GM19035 (cell line): ENCODE measurements around the gene CDNF.

Experiments used
- ATAC-seq: cut with Tn5 transposase; IDR thresholded peaks from one replicate; pipeline ENCODE4 v1.9.1; 2021; ENCODE audit not compliant: unreplicated experiment

Gene CDNF

DNA sequence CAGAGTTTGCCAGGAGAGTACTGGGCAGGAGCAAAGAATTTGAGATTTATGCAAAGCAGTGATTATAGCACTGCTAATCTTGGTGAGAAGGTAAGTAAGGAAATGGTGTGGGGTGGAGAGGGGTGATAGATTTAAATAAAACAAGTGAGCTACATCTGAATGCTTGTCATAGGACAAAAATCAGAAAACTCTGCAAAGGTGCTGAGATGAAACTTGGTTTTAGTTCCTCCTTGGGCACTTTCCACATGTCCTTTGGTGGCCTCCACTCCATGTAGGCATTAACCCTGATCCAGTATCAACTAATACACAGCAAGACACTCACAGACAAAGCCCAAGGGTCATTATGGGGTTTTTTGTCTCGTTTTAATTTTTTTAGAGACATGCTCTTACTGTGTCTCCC, 37.4 kb downstream of the CDNF start:
- ATAC-seq, result no peak

DNA sequence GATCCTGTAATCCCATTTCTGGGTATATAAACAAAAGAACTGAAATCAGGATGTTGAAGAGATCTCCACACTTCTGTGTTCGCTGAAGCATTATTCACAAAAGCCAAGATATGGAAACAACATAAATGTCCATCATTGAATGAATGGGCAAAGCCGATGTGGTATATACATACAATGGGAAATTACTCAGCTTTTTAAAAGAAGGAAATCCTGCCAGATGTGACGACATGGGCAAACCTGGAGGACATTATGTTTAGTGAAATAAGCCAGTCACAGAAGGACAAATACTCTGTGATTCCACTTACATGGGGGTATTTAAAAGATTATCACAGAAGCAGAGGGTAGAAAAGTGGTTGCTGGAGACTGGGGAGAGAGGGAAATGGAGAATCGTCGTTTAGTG, 39.2 kb downstream of the CDNF start:
- ATAC-seq, result no peak

DNA sequence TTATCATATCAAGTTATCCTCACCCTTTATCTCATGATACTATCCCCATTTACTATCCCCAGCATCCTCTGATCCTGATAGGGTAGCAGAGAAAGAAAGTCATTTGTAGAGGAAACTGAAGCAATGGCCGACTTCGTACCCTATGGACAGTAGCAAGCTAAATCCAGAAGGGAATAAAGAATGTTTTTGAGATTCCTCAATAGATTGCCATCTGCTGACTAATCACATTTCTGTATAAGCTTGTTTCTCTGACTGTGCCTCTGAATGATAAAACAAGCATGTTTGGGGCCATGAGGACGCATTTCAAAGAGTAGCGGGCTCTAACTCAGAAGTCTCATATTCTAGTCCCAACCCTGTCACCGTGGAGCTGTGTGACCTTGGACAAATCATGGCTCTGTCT, 49.9 kb downstream of the CDNF start:
- no peak for ATAC-seq

DNA sequence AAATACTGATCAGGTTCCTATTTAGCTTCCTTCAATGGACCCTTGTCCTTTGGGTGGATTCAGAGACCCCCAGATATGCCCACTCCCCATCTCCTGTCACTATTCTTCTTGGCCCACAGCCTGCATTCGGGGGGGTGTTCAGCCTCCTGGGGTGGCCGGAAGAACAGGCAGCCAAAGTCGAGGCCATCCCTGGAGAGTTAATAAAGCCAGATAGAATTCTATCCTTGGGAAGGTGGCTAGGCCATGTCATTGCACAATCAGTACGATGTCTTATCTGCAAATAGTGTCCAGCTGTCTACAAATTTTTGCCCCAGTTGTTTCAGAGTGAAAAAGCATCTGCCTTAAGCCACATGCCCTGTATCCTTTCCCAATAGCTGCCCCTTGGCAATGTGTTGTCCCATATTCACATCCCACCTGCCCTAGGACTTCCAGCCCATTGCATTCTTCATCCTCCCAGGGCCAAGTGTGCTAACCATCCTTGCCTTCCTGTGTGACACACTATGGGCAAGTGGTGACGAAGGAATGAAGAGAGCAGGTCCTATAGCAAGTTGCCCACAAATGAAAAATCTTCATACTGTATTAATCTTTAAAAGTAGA, 53.3 kb downstream of the CDNF start:
- ATAC-seq, result no peak

DNA sequence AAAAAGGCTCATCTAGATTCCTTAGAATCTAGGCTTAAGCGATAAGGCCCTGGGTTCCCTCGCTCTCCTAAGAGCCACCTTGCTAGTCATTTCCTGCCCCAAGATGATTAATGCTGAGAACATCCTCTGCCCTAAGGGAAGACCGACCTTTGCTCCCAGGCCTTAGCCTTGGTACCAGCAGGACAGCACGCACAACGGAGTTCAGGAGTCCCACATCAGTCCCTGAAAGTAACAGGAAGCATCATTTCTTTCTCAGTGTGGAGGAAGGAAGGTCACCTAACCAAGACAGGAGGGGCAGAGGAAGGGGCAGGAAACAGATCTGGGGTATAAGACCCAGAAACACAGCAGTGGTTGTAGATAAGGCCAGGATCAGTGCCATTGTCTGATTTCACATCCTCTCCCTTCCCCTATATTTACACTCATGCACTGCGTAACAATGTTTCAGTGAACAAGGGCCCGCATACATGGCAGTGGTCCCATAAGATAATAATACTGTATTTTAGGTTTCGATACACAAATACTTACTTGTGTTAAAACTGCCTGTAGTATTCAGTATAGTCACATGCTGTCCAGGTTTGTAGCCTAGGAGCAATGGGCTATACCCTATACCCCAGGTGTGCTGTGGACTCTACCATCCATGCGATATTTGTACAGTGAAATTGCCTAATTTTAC, 55.0 kb downstream of the CDNF start:
- no peak for ATAC-seq

DNA sequence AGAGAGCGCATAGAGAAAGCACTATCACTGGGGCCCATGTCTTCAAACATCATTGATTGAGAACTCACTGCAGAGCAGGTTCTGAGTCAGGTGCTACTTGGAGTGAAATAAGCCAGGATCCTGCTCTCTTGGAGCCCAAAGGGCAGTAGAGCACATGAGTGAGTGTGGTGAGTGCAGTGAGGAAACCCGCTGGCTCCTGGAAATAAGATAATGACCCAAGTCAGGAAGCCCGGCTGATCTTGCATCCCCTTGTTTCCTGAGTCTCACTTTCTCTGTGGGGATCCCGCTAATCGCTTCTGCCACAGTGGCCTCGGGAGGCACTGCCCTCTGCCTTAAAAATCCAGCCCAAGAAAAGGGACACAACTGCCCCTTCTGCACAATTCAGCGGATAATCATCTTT, 56.1 kb downstream of the CDNF start:
- ATAC-seq, result no peak

DNA sequence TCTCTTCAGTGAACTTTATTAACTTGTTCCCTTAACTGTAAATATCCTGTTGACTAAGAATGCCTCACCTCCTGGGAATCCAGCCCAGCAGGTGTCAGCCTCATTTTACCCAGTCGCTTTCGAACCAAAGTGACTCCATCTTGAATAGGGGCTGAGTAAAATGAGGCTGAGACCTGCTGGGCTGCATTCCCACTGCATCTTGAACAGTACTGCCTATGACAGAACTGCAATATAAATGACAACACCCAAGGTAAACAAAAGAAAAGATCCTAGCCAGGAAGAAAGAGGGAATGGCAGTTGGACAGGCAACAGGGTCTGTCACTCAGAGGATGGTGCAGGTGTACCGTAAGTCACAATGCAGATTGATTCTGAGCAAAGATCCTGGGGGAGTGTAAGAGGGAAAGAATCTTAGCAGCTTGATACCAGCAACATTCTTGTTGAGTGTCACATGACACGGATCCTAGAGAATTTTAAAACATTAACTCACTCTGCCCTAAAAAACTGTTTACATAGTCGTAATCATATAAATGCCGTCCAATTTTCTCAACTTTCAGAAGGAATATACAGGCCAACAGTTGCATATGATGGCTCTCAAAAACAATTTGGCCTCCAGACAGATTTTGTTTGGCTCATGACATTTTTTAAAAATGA, 58.7 kb downstream of the CDNF start:
- no peak for ATAC-seq

DNA sequence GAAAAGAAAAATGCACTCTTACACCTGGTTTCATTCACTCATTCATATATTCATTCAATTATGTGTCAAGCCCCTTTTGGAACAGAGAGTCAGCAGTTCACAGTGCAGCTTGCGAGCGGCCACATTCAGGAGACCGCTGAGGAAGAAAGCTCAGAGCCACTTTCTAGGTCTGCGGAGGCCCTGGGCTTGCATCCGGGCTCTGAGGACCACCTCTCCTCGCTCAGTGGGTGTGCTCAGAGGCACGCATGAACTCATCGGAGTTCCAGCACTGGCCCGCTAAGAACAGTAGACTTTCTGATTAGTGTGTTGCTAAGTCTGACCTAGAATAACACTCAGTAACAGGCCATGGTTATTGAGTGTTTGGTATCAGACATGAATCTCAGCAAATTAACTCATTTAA, 61.3 kb downstream of the CDNF start:
- ATAC-seq, result no peak

DNA sequence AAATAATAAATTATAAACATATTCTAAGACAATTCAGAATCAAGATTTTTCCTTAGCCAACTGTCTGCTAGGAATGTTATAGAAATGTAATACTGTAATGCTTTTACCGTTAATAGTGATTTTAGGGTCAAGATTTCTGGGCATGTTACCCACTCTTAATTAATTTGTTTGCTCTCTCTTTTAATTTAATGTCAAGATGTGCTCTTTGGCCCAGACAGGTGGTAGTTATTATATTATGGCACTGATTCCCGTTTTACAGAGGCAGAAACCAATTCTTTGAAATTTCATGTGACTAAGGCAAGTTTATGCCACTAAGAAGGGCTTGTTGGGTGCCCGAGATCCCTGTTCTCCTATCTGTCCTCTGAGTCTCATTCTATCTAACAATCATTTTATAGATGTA, 62.2 kb downstream of the CDNF start:
- no peak for ATAC-seq

DNA sequence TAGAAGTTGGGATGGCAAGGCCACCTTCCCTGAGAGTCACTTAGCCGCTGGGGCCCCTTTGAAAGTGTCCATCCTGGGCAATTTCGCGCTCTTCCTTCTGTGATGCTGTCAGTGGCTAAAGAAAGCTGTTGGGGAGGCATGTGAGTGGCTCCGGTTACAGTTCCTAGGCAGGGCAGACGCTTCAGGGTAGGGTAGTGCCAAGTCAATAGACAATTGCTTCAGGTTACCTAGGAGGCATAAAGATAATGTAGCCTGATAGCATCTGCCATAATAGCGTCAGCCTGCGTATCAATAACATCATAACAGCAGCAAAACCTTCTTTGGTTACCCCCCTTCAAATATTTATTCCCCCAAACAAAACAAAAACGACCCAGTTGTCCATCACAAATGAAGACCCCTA, 63.0 kb downstream of the CDNF start, which contains the start of gene FAM107B:
Gene FAM107B (minus strand): TSS at position 101 of the 400 bp plus-strand sequence. CDS start 234 bp downstream, outside the sequence.
- no peak for ATAC-seq

DNA sequence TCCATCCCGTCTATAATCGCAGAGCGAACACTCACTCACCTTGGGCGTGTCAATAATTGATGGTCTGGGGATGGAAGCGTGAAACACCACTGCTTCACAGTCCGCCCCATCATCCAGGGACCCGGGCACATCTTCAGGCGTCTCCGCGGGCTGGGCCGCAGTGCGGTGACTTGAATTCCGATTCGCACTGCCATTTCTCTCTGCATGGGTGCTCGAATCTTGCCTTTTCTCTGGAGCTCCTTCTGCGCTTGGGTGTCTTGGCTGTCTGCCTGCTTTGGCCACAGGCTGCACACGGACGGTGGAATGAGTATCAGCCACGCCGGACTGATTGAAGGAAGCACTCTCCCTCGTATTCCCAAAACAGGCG, 63.6 kb downstream of the CDNF start:
- ATAC-seq, result no peak

DNA sequence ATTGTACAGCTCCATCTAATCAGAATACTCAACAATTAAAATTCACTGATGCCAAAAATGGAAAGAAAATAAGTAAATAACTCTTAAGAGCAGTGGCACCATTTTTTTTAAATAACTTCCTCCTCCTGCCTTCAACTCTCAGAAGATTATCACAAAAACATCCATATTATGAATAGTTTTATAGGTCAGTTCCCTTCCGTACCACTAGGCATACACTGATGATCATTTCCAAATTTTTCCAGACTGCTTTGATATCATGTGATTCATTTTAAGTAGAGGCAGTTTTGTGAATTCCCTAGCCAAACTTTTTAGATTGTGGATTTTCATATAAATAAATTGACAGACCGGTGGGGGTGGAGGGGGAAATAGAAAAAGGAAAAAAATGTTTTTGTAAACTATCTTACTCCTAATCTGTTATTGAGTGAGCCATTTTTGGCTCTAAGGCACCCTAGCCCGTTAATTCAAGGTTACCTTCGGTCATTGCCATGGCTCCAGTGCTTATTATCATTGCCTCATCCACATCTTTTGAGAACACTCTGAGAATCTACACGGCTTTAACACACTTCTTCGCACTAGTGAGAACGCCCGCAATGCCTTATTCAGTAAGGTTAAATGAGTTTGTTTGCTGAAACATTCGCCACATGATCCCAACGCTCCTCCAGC, 64.2 kb downstream of the CDNF start:
- no peak for ATAC-seq

DNA sequence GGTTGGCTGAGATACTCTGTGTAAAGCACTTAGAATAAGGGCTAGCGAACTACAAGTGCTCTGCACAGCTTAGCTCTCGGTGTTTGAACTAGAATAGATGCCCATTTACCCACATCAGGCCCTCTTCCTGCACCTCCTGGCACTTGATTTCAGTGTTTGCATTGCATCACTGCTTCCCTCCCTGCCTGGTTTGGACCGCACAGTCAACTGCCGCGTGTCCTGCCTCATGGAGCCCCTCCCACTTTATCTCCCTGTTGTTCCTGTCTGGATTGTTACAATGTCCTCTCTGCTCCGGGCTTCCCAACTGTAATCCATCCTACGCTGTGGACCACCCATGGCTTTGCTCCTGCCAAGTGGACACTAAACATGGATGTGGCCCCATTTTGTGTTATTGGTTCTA, 65.4 kb downstream of the CDNF start:
- ATAC-seq, result no peak

DNA sequence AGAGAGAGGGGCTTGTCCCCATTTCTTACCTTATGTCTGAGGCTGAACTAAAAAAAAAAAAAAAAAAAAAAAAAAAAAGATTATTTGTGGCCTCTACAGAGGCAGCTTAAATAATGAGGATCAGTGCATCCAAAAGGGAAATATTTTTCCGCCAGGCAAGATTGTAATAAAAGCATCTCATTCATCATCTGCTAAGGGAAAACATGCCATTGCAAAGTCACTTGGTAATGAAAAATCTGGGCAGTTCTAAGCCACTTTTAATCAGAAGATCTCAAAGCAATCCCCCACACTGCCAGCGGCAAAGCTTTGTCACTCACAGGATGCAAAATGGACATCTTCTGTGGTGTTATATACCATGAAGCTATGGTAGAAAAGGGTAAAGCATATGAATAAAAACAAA, 66.9 kb downstream of the CDNF start:
- no peak for ATAC-seq
